Duodenal mucosa (tissue), 2 donors: ENCODE data around the gene AQP5.

Experiments
- H3K27ac ChIP-seq: one replicate; pipeline ENCODE4 v1.7.0; 2013; ENCODE audit warnings: low read depth, low read length
- H3K27me3 ChIP-seq, 2 donors: one replicate each; pipeline ENCODE4 v1.7.0; 2013; ENCODE audit warnings: low read length in 2 of 2, control low read depth in 1 of 2; ENCODE audit not compliant: insufficient read depth in 2 of 2, control insufficient read depth in 1 of 2
- H3K36me3 ChIP-seq, 2 donors: one replicate each; pipeline ENCODE4 v1.7.0; 2013; ENCODE audit warnings: low read length in 2 of 2, control low read depth in 1 of 2; ENCODE audit not compliant: insufficient read depth in 2 of 2, control insufficient read depth in 1 of 2
- H3K4me1 ChIP-seq, 2 donors: one replicate each; pipeline ENCODE4 v1.7.0; 2013; ENCODE audit warnings: low read length in 2 of 2, control low read depth in 1 of 2; ENCODE audit not compliant: insufficient read depth in 2 of 2, control insufficient read depth in 1 of 2
- H3K4me3 ChIP-seq, 2 donors: one replicate each; pipeline ENCODE4 v1.7.0; 2013; ENCODE audit warnings: low read length in 2 of 2, low read depth in 1 of 2
- H3K9ac ChIP-seq, 2 donors: one replicate each; pipeline ENCODE4 v1.7.0; 2013; ENCODE audit warnings: low read length in 2 of 2, low read depth in 1 of 2
- H3K9me3 ChIP-seq, 2 donors: one replicate each; pipeline ENCODE4 v1.7.0; 2013; ENCODE audit warnings: low read length in 2 of 2, control low read depth in 1 of 2; ENCODE audit not compliant: control insufficient read depth in 1 of 2

The AQP5 gene

DNA sequence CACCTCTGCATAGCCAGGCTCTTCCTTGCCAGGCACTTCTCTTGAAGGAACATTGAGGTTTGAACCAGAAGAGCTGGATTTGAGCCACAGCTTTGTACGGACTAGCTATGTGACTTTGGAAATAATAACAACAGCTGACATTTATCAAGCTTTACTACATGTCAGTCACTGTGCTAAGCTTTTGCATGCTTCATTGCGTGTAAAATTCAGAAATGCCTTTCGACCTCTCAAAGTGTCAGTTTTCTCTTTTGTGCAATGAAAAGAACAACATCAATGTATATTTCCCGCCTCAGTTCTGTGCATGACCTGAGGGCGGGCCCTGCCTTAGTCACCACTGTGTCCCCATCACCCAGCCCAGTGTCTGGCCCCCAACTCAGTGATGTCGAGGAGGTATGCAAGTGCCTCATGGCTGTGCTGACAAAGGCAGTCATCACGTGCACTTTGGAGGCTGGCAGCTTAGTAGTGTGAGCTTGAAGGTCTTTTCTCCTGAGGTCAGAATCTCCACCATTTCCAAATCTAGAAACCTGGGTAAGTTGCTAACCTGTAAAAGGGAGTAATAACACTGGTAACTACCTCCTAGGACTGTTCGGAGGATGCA lies 29.0 kb upstream of the AQP5 start:
- no peaks in the 10 kb centered on the region for H3K9me3 ChIP-seq
- no peak overlapping the region for H3K27ac ChIP-seq
- H3K4me3 ChIP-seq: no peak overlapping the region
- no peak overlapping the region for H3K9ac ChIP-seq
- H3K27me3 ChIP-seq: peaks cover 0 to 6% of the 10 kb centered on the region in 2 donors
- H3K4me1 ChIP-seq: no peaks in the 10 kb centered on the region
- H3K36me3 ChIP-seq: no peaks in the 10 kb centered on the region

DNA sequence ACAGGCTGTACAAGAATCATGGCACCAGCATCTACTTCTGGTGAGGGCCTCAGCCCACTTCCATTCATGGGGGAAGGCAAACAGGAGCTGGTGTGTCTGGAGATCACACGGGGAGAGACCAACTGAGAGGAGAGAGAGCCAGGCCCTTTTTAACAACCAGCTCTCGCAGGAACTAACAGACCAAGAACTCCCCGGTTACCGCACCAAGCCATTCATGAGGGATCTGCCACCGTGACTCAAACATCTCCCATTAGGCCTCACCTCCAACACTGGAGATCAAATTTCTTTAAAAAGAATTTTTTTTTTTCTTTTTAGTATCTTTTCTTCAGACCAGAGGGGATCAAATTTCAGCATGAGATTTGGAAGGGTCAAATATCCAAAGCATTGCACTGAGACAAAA lies 27.9 kb upstream of the AQP5 start:
- H3K4me1 ChIP-seq: no peaks in the 10 kb centered on the region
- H3K9ac ChIP-seq: no peak overlapping the region
- H3K9me3 ChIP-seq: no peaks in the 10 kb centered on the region
- no peak overlapping the region for H3K4me3 ChIP-seq
- H3K27ac ChIP-seq: no peak overlapping the region
- peaks cover 0 to 6% of the 10 kb centered on the region in 2 donors for H3K27me3 ChIP-seq
- no peaks in the 10 kb centered on the region for H3K36me3 ChIP-seq

- no peak overlapping the region for H3K27ac ChIP-seq
- H3K4me1 ChIP-seq: no peaks in the 10 kb centered on the region
- H3K9ac ChIP-seq: no peak overlapping the region
- no peaks in the 10 kb centered on the region for H3K36me3 ChIP-seq
- H3K9me3 ChIP-seq: no peaks in the 10 kb centered on the region
- H3K4me3 ChIP-seq: no peak overlapping the region
- peaks cover 0 to 1% of the 10 kb centered on the region in 2 donors for H3K27me3 ChIP-seq
Observed at GRCh38 chr12:49934505-49934904, 27.2 kb upstream of the AQP5 start.

DNA sequence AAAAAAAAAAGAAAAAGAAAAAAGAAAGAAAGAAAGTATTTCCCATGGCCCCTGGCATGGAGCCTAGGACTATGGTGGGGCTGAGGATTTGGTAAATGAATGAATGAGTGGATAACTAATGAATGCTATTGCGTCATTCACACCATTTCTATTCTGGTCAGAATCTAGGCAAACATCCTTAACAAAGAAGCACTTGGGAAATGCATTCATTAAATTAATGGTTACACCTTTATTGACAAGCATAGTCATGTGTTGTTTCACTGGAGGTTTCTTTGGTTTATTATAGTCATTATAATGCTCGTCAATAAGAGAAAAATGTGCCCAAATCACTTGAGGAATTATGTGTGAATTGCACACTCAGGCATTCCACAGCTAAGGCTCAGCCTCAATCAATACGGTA lies 24.7 kb upstream of the AQP5 start:
- Histone ChIP-seq H3K4me3 (no peak overlapping the region), H3K27ac (no peak overlapping the region), H3K27me3 (no peaks in the 10 kb centered on the region), H3K4me1 (no peaks in the 10 kb centered on the region), H3K9me3 (no peaks in the 10 kb centered on the region), H3K36me3 (no peaks in the 10 kb centered on the region), H3K9ac (no peak overlapping the region)

- Histone ChIP-seq H3K9me3 (no peaks in the 10 kb centered on the region), H3K9ac (no peak overlapping the region), H3K27ac (no peak overlapping the region), H3K4me1 (no peaks in the 10 kb centered on the region), H3K27me3 (no peaks in the 10 kb centered on the region), H3K4me3 (no peak overlapping the region), H3K36me3 (no peaks in the 10 kb centered on the region)
Observed at GRCh38 chr12:49937639-49938300, 23.9 kb upstream of the AQP5 start.

DNA sequence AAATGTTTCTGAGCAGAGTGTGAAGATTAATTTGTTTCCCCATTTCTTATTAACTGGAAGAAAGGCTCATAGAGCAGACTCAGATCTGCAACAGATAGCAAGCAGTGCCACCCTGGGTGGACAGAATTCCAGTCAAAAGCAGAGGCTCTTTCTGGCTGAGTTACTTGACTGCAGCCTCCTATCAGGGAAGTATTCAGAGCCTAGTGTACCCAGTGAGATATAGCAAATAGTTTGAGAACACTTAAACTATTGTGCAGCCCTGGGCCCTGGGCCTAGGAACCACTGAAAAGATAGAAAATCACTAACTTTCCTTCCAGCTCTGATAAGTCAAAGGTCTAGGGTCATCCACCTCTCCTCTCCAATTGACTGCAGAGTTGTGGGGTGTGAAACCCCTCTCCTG lies 22.4 kb upstream of the AQP5 start:
- Histone ChIP-seq H3K9ac (no peak overlapping the region), H3K4me3 (no peak overlapping the region), H3K9me3 (no peaks in the 10 kb centered on the region), H3K27me3 (no peaks in the 10 kb centered on the region), H3K36me3 (no peaks in the 10 kb centered on the region), H3K27ac (no peak overlapping the region), H3K4me1 (peaks cover 0 to 5% of the 10 kb centered on the region in 2 donors)

DNA sequence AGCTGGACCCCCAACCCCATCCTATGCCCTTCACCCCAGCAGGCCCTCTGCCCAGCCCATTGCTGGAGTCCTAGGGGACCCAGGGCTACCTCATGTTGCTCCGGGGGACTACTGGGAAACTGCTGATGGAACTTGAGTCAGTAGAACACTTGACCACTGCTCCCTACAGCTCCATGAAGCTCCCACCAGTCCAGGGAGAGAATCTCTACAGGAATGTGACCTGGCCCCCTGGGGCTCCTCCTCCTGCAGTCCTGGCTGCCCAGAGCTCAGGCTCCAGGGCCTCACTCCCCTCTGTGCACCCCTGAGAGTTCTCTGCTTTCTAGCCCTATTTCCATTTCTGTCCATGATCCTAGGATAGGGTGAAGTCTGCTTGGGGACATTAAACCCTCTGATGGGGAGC lies 22.0 kb upstream of the AQP5 start:
- Histone ChIP-seq H3K27me3 (no peaks in the 10 kb centered on the region), H3K36me3 (no peaks in the 10 kb centered on the region), H3K9me3 (no peaks in the 10 kb centered on the region), H3K9ac (no peak overlapping the region), H3K27ac (no peak overlapping the region), H3K4me1 (peaks cover 0 to 5% of the 10 kb centered on the region in 2 donors), H3K4me3 (no peak overlapping the region)

GRCh38 chr12:49941556-49942511 lies 19.8 kb upstream of the AQP5 start:
- Histone ChIP-seq H3K9ac (no peak overlapping the region), H3K9me3 (no peaks in the 10 kb centered on the region), H3K4me1 (peaks cover 0 to 5% of the 10 kb centered on the region in 2 donors), H3K36me3 (no peaks in the 10 kb centered on the region), H3K27me3 (no peaks in the 10 kb centered on the region), H3K27ac (no peak overlapping the region), H3K4me3 (no peak overlapping the region)

- Histone ChIP-seq H3K4me1 (peaks cover 0 to 5% of the 10 kb centered on the region in 2 donors), H3K4me3 (no peak overlapping the region), H3K9ac (no peak overlapping the region), H3K36me3 (no peaks in the 10 kb centered on the region), H3K9me3 (no peaks in the 10 kb centered on the region), H3K27ac (no peak overlapping the region), H3K27me3 (no peaks in the 10 kb centered on the region)
Observed at GRCh38 chr12:49942512-49942893, 19.2 kb upstream of the AQP5 start.
